RCC 7860 (cell line): ENCODE measurements around the gene HMGCL.
"Not testable (repeated sequence)": the region's sequence is repeated elsewhere in the genome, so short reads cannot be mapped to it uniquely, and the experiment has no call there.

Experiments
- DNase-seq: peaks from one replicate; pipeline ENCODE4 v3.0.0-alpha.2; 2015; ENCODE audit warnings: low spot score
- FAIRE-seq: peaks from 2 replicates; lab custom pipeline; 2012; peaks lifted over from hg19 to GRCh38; lab: Jason Lieb, UNC

HMGCL gene

DNA sequence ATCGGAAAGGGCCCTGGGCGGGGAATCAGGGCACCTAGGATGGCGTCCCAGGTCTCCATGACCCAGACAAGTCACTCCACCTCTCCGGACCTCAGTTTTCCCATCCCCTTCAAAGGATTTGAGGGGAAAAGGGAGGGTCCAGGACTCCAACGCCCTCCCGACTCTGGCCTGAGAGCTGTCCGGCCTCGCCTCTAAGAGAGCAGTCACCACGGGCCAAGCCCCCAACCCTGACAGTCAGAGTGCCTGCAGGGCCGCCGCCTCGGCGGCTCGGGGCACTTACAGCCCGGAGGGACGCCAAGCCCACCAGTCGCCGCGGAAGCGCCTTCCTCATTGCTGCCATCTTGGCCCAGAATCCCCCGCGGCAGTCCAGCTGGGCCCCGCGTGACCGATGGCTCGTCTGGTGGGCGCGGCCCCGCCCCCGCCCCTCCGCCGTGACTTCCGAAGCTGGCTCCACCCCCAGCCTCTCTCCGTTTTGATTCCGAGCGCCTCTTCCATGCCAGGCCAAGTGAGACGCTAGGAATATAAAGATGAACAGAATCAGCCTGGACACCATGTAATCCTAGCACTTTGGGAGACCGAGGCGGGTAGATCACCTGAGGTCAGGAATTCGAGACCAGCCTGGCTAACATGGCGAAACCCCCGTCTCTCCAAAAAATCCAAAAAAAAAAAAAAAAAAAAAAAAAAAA is at the start of gene HMGCL:
Gene HMGCL (minus strand): TSS at position 354 of the 686 bp plus-strand sequence. CDS start 14 bp downstream, at position 340.
- DNase-seq (peak; percentile 61), FAIRE-seq (peak; percentile 35)

DNA sequence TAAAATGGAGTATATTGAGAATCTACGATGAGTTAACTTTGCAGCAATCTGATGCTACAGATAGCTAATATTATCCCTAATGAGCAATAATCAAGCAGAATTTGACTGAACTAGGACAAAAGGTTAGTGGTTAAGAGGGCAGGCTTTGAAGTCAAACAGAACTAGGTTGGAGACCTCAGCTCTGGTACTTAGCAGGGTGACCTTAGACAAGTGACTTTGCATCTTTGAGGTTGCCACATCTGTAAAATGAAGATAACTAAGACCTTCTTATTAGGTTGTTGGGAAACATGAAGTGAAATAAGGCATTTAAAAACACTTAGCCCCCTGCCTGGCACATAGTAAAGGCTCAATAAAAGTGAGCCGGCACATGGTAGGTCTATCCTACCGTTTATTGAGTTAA is 47.2 kb upstream of the HMGCL start:
- DNase-seq (no peak), FAIRE-seq (no peak)

DNA sequence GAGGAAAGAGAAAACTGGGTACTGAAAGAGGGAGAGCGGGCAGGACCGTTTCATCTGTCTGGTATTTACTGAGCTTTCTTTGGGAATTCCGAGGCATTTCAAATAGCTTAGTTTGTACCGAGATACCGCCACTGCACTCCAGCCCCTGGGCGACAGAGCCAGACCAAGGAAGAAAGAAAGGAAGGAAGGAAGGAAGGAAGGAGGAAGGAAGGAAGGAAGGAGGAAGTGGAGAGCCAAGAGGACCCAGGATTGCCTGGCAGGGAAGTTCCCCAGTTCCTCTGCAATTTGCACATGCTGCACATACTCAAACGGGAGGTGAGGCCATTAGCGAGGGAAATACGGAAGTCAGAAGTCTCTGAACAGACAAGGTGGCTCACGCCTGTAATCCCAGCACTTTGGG is 43.8 kb upstream of the HMGCL start:
- FAIRE-seq, result no peak
- DNase-seq, result no peak

DNA sequence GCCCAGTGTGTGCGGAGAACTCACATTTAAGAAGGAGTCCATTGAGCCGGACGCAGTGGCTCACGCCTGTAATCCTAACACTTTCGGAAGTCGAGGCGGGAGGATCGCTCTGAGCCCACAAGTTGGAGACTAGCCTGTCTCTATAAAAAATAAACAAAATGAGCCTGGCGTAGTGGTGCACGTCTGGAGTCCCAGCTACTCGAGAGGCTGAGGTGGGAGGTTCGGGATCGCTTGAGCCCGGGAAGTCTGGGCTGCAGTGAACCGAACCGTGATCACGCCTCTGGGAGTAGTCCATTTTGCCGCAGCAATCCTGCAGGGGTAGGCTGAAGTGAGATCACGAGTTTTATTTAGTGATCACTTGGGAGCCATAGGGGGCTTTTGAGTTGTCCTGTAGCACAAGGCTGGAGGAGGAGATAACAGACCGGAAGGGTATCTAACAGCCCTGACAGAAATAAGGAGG is 43.4 kb upstream of the HMGCL start:
- DNase-seq, result no peak
- FAIRE-seq, result no peak

DNA sequence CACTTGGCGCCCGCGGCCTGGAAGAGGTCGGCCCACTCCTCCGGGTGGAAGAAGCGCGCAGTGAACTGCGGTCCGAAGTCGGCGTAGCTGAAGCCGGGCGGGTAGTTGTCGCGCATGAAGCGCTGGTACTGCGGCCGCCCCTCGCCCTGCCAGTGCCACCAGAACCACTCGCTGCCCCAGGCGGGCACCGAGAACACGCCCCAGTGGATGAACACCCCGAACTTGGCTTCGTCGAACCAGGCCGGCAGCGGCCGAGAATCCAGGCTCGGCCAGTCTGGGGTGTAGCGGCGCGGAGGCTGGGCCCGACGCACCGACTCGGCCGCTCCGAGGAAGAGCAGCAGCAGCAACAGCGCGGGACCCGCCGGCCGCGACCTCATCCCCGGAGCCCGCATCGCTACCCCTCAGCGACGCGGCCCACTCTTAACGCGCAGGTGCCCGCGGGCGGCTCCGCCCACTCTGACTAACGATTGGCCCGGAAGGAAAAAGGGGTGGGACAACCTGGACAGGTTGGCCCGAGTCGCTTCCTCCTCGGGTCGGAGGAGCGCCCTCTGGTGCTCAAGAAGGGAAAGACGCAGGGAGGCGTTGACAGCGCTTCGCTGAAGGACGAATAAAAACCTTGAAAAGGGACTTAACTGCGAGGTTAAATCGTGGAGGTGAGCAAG is 42.8 kb upstream of the HMGCL start, which contains the start of gene FUCA1:
Gene FUCA1 (minus strand): TSS at position 396 of the 662 bp plus-strand sequence. CDS start 4 bp downstream, at position 392.
- DNase-seq, result peak; percentile 83
- peak; percentile 81 for FAIRE-seq

DNA sequence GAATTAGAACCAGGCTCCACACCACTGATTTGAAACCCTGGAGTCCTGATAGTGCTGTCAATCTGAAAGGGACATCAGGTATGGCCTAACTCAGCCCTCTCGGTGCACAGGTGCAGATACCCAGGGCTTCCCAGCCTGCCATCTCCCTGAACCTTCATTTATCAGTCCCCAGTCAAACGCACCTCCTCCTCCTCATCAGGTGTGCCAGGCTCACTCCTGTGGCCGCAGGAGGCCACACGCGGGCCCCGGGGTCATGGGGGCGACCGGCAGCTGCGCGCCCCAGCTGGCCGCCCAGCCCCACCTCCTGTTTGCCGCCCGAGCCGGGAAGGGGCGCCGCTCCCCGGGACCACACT is 42.3 kb upstream of the HMGCL start:
- DNase-seq, result no peak
- no peak for FAIRE-seq

DNA sequence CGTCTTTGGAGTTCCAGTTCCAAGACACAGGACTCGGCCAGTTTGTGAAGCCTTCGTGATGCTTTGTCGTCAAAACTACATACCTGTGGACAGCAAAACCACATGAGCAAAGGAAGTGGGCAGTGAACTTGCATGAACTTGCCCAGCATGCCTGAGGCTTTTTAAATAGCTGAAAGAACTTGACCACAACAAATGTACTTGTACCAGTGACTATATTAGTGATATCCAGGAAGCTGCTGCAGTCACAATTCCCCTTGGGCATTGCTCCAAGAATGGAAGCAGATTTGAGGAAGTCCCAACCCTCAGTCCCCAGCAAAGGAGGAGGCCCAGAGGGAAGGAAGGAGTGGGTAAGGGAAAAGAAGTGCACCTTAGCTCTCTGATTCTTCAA is 40.3 kb upstream of the HMGCL start:
- DNase-seq, result peak; percentile 97
- peak; percentile 98 for FAIRE-seq

DNA sequence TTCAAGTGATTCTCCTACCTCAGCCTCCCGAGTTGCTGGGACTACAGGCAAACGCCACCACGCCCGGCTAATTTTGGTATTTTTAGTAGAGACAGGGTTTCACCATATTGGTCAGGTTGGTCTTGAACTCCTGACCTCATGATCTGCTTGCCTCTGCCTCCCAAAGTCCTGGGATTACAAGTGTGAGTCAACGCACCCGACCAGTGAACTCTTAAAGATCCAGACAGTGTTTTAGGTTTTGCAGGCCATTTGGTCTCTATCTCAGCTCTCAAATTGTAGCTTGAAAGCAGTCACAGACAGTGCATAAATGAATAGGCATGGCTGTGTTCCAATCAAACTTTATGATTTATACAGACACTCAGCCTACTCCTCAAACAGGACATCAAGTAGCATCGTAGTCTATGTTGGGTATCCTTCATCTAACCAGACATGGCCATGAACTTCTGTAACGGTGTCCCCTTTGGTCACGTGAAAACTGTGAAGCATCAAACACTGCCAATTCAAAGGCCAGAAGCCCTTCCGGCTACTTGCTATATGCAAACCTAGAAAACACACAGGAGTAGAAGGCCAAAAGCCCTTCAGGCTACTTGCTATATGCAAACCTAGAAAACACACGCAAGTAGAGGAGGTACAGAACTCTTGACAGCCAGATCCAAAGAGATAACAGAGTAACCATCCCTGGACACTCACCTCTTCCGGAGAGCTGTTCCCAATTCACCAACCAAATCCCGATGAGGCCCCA is 39.7 kb upstream of the HMGCL start:
- DNase-seq, result peak; percentile 18
- no peak for FAIRE-seq

DNA sequence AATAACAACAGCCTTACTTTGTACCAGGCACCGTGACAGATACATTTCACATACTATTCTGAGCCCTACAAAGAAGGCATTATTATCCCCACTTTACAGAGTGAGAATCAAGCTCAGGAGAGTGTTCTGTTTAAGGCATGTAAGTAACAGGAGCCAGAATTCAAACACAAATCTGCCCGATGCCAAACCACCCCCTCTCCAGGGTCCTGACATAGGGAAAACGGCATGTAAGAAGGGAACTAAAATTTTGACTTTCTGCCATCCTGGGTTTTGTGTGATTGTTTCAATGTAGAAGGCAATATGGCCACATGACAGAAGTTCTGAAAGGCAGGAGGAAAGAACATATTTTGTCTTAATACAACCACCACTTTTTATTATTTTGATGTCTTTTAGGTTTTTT is 37.4 kb upstream of the HMGCL start:
- DNase-seq (no peak), FAIRE-seq (no peak)

DNA sequence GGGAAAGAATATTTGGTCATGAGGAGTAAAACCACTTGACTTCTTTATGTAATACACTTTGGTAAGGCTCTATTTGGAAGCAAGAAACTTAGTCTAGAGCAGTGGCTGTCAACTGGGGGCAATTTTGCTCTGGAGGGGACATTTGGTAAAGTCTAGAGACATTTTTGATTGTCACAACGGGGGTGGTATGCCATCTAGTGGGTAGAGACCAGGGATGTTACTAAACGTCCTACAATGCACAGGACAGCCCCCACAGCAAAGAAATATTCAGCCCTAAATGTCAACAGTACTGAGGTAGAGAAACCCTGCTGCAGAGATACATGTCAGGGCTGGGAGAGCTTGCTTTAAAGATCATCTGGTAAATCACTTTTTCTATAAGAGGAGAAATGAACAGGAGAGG is 29.3 kb upstream of the HMGCL start:
- FAIRE-seq, result no peak
- no peak for DNase-seq

DNA sequence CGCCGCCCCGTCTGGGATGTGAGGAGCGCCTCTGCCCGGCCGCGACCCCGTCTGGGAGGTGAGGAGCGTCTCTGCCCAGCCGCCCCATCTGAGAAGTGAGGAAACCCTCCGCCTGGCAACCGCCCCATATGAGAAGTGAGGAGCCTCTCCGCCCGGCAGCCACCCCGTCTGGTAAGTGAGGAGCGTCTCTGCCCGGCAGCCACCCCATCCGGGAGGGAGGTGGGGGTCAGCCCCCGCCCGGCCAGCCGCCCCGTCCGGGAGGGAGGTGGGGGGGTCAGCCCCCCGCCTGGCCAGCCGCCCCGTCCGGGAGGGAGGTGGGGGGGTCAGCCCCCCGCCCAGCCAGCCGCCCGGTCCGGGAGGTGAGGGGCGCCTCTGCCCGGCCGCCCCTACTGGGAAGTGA is 27.9 kb upstream of the HMGCL start:
- DNase-seq, FAIRE-seq: not testable (repeated sequence)

DNA sequence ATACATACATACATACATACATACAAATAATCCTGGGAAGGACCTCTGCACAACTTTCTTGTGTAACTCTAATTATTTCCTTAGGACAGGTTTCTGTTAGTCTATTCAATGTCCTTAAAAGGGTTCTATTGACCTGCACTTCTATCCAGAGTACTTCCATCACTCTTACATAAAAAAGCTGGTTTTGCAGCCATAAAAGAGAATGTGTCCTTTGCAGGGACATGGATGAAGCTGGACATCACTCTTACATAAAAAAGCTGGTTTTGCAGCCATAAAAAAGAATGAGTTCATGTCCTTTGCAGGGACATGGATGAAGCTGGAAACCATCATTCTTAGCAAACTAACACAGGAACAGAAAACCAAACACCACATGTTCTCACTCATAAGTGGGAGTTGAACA is 26.2 kb upstream of the HMGCL start:
- not testable (repeated sequence) for DNase-seq, FAIRE-seq

DNA sequence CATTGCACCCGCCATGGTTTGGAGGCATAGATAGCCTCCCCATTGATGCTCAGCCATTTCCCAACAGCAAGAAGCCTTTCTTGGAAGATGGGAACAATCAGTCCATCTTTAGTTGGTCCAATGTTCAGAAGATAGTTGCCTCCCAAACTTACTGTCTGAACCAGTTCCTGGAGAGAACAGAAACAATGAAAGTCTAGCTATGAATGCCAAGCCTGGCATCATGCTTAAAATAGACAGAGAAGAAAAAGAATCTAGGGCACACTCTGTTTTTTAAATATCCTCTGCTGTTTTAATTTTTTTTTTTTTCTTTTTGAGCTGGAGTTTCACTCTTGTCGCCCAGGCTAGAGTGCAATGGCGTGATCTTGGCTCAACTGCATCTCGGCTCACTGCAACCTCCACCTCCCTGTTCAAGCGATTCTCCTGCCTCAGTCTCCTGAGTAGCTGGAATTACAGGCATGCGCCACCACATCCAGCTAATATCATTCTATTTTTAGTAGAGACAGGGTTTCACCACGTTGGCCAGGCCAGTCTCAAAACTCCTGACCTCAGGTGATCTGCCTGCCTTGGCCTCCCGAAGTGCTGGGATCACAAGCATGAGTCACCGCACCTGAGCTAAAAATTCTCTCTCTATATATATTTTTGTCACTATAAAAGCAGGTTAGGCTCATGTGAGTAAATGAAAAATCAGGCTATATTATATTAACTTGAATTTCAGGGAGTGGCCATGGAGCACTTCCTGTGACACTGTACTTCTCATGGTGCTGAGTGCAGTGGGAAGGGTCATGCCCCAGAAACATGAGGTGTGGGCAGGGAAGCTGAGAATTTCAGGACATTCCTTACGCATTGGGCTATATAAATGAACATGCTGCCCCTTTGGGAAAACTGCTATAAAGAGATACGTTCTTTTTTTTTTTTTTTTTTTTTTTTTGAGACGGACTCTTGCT is 23.7 kb upstream of the HMGCL start:
- no peak for DNase-seq
- no peak for FAIRE-seq

DNA sequence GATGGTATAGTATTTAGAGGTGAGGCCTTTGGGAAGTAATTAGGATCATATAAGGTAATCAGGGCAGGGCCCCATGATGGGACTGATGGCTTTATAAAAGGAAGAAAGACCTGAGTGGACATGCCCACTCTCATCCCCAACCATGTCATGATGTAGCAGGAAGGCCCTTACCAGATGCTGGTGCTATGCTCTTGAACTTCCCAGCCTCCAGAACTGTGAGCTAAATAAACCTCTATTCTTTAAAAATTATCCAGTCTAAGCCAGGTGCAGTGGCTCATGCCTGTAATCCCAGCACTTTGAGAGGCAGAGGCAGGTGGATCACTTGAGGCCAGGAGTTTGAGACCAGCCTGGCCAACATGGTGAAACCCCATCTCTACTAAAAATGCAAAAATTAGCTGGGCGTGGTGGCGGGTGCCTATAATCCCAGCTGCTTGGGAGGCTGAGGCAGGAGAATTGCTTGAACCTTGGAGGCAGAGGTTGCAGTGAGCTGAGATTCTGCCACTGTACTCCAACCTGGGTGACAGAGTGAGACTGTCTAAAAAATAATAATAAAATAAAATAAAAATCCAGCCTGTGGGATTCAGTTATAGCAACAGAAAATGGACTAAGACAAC is 22.4 kb upstream of the HMGCL start:
- DNase-seq, FAIRE-seq: not testable (repeated sequence)

DNA sequence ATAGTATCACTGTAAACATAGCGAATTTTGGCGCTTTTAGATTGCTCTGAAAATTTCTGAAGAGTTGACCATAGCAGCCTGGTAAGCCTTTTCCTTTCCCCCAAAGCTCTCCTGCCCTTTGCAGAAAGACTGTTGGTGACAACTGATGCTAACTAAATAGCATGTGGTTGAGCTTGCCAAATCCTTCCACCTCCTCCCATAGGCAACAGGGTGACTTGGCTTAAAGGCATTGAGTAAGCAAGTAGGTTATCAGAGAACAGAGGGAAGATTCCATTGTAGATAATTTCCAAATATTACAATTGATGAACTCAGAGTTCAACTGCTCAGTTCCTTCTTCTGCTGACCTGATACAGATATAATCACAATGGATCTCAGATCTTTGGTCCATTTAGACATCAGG is 19.9 kb upstream of the HMGCL start:
- FAIRE-seq (no peak), DNase-seq (no peak)

DNA sequence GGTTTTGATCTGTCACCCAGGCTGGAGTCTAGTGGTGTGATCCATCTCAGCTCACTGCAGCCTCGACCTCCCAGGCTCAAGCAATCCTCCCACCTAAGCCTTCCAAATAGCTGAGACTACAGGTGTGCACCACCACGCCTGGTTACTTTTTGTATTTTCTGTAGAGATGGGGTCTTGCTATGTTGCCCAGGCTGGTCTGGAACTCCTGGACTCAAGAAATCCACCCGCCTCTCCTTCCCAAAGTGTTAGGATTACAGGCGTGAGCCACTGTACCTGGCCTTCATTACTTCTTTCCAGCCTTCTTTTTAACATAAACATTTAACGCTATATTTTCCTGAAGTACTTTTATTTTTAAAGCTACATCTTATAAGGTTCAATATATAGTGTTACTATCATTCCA is 18.4 kb upstream of the HMGCL start:
- FAIRE-seq (no peak), DNase-seq (no peak)

DNA sequence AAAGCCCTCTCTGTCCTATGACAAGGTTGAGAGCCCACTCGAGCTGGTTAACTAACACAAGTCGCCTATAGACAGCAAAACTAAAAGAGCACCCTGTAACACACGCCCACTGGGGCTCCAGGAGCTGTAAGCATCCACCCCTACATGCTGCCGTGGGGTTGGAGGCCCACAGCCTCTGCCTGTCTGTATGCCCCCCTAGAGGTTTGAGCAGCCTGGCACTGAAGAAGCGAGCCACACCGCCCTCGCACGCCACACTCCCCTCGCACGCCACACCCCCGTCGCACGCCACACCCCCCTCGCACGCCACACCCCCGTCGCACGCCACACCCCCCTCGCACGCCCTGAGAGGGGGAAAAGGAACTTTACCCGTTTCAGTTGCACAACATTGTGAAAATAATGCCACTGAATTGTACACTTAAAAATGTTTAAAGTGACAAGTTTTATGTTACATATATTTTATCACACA is 13.2 kb upstream of the HMGCL start:
- FAIRE-seq, result no peak
- DNase-seq, result no peak

DNA sequence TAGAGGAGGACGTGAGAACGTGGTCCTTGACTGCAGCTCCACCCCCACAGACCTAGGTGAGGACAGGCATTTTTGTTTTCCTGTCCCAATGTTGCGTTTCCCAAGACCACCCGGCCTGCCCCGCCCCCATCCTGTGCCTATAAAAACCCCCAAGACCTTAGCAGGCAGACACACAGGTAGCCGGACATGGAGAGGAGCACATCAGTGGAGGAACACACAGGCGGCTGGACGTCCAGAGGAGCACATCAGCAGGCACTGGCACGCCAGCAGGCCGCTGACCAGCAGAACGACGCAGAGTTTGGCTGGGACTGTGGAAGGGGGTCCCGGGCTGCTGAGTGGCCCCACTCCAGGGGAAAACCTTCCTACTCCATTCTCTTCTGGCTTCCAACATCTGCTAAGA is 12.7 kb upstream of the HMGCL start:
- FAIRE-seq (no peak), DNase-seq (no peak)

DNA sequence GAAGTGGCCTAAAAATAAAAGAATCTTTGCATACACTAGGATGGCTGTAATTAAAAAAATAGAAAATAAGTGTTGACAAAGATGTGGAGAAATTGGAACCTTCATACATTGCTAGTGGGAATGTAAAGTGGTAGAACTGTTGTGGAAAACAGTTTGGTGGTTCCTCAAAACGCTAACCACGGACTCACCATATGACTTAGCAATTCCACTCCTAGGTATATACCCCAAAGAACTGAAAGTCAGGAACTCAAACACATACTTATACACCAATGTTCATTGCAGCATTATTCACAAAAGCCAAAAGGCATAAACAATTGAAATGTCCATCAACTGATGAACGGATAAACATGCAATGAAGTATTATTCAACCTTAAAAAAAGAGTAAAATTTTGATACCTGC is 10.8 kb upstream of the HMGCL start:
- FAIRE-seq (no peak), DNase-seq (no peak)

DNA sequence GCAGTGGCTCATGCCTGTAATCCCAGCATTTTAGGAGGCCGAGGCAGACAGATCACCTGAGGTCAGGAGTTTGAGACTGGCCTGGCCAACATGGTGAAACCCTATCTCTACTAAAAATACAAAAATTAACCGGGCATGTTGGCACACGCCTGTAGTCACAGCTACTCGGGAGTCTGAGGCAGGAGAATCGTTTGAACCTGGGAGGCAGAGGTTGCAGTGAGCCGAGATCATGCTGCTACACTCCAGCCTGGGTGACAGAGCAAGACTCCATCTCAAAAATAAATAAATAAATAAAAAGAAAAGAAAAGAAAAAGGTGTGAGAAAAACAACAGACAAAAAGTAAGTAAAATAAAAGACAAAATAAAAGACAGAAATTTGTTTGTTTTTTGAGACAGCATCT is 8.9 kb upstream of the HMGCL start:
- FAIRE-seq, DNase-seq: not testable (repeated sequence)
